Subcutaneous adipose tissue (tissue), 4 donors: ENCODE results near the gene GPR146. TPM values are rescaled to one million over a fixed set of nuclear protein-coding genes. Genes with fewer than 3 reads are reported as not detected.

Experiments
- total RNA-seq, 4 donors: library from RNA; depleted of rRNA; stranded (reverse); fragments of >200 nt; gene quantifications; one replicate each; pipeline ENCODE4 v1.1.0, GENCODE V29; 2016
- TF ChIP-seq, protein P1 (sequence below): fragments of 450-650 bp; IDR thresholded peaks from one replicate; pipeline ENCODE4 v1.5.1; 2016; ENCODE audit warnings: low read depth, mild to moderate bottlenecking, control low read depth, antibody characterized with exemption, moderate library complexity

The GPR146 gene
- total RNA-seq, 4 donors from 2014 or later, result 44.0 to 145 (median 61.4) TPM

- TF ChIP-seq, protein P1, sequence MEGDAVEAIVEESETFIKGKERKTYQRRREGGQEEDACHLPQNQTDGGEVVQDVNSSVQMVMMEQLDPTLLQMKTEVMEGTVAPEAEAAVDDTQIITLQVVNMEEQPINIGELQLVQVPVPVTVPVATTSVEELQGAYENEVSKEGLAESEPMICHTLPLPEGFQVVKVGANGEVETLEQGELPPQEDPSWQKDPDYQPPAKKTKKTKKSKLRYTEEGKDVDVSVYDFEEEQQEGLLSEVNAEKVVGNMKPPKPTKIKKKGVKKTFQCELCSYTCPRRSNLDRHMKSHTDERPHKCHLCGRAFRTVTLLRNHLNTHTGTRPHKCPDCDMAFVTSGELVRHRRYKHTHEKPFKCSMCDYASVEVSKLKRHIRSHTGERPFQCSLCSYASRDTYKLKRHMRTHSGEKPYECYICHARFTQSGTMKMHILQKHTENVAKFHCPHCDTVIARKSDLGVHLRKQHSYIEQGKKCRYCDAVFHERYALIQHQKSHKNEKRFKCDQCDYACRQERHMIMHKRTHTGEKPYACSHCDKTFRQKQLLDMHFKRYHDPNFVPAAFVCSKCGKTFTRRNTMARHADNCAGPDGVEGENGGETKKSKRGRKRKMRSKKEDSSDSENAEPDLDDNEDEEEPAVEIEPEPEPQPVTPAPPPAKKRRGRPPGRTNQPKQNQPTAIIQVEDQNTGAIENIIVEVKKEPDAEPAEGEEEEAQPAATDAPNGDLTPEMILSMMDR, result no peak
Measured at GRCh38 chr7:1064581-1064980, 20.2 kb downstream of the GPR146 start.

DNA sequence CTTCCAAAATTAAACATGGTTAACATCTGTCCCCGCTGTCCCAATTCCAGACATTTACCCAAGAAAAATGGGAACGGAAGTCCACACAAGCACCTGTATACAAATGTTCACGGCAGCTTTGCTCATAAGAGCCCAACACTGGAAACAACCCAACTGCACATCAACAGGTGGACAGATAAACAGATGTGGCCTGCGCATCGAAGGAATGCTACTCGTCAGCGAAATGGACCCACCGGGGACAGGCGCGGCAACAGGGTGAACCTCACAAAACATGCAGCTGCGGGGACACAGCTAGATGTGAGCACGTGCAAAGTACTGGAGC is 20.9 kb downstream of the GPR146 start:
- TF ChIP-seq, protein P1, result no peak

- TF ChIP-seq, protein P1, result no peak
Measured at GRCh38 chr7:1065585-1066241, 21.4 kb downstream of the GPR146 start.

- TF ChIP-seq, protein P1, result no peak
Measured at GRCh38 chr7:1066242-1066588, 21.9 kb downstream of the GPR146 start.

DNA sequence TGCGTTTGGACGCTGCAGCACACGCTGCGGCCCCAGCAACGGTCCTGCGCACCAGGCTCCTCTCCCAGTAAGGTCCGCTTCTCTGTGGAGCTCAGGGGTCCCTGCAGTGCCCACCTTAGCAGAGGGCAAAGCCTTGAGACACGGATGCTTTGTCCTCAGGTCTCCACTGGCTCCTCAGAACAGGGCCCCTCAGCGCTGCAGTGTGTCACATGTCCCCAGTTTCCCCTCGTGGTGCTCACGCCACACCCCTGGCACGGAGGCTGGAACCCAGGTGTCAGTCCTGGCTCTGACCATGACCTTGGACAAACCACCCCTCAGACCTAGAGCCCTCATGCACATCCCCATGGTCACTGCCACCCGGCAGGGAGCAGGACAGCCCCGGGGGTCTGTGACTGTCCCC is 23.7 kb downstream of the GPR146 start:
- TF ChIP-seq, protein P1, result no peak

GRCh38 chr7:1068619-1069018 is 24.3 kb downstream of the GPR146 start:
- TF ChIP-seq, protein P1, result no peak

DNA sequence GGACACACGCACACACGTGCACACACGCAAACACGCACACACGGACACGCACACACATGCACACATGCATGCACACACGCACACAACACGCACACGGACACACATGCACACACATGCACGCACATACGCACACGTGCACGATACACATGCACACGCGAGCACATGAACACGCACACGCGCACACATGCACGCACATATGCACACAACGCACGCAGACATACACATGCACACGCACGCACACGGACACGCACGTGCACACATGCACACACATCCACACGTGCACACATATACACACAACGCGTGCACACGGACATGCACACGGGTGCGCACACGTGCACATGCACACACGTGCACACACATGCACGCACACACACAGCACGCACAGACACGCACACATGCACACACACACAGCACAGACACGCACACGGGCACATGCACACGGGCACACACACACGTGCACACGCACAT is 26.2 kb downstream of the GPR146 start:
- TF ChIP-seq, protein P1, result no peak
